Activated T-helper 1 cell treated with Interleukin-2 at 50 U/mL for 16 hours (primary cell): Measurements from ENCODE around the gene KRT82.
"Not testable (repeated sequence)": the region's sequence is repeated elsewhere in the genome, so short reads cannot be mapped to it uniquely, and the experiment has no call there.

Source experiments
- DNase-seq: peaks from one replicate; pipeline ENCODE4 v3.0.0-alpha.2; 2020; ENCODE audit warnings: low read depth

KRT82 gene

DNA sequence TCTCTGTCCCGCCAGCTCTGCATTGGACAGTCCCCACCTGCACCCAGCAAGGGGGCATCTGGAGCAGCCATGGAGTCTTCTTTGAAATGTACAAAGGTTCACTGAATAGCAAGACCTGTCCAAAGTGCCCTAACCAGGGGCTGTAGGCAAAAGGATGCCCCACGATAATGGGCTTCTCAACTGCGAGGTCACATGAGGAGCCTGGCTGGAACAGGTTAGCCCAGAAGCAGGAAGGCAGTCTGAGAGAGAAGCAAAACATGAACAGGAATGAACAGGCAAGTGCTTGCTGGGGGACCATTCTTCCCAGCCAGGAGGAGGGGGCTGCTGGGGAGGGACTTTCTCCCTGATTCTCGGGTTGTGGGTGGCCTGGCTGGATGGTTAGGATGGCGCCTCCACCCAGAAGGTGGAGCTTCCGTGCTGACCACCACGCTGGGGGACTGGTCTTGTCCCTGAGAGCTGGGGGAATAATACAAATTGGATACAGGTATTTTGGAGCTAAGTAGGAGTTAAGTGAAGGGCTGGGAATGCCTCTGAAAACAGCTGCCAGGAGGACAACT, 46.0 kb downstream of the KRT82 start:
- no peak for DNase-seq

DNA sequence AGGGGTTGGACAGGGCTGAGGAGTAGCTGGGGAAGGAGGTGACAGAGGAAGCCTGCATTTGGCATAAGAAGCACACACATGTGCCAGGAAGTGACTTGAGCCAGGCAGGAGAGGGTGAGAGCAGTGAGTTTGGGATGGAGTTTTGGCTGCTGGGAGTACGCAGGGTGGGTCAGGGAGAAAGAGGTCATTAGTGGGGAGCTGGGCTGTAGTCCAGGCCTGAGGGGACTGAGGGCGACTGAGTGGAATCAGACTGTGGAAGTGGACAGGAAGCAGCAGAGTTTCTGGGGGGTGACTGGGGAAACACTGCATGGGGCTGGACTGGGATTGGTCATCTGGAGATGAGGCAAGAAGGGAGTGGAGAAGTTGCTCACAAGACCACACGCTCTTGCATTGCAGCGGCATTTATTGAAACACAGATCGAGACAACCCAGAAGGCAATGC, 46.5 kb downstream of the KRT82 start:
- no peak for DNase-seq

DNA sequence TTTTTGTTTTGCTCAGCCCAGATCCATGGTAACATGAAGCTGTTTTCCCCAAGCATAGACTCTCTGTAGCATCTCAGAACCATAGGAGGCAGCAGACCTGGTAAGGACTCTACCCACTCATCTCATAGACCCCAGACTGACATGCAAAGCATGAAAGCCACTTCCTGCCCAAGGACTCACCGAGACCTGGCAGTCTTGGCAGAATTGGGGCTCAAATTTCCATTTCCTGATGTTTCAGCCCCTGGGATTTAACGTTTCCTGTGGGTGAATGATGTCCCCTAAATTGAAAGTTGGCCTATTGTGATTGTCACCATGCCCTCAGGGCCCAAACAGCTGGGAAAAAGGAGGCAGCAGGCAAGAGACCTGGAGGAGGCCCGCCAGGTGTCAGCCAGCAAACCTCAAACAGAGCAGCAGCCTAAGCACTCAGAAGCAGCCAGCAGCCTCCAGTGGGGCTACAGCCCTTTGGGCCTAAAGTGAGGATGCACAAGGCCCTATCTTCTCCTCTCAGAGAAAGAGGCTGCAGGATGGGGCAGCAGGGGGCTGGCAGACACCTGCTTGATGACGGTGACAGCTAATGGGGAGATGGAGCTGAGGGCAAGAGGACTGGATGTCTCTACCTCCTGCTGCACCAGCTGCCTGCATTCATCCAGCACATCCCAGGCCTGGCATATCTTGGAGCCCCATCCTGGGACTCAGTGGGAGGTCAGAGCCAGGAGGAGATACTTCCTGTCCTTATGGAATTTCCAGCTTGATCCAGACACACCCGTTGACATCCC, 47.4 kb downstream of the KRT82 start:
- no peak for DNase-seq

DNA sequence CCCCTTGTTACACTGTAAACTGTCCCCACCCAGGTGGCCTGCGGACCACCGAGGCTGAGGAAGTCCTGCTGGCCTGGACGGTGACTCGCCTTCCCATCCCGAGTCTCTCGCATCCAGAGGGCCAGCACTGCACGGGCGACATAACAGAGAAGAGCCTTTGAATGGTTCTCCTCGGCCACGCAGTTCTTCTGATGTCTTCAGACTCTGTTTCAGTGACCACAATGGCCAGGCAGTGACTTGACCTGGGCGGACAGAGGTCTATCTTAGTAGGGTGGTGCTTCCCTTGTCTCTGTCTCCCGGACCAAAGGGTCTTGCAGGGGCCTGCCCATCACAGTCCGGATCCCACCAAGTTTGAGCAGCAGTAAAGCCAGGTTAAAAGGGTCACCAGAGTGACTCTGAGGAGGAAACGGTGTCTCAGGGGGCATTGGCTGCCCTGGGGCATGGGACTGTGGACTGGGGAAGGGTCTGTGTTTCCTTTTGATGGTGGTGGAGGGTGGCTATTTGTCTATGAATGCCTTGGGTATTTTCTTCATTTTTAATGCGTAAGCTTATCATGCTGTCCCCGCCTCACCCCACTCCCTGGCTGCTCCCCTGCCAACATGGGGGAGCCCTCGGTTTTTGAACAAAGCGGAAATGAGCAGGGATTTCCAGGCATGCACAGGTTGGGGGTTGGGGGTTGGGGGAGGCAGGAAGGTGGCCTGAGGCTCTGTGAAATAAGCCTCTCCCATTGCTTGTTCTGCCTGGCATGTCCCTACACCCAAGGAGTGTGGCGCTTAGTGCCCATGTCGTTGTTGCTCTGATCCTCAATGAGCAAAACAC, 49.2 kb downstream of the KRT82 start:
- no peak for DNase-seq

DNA sequence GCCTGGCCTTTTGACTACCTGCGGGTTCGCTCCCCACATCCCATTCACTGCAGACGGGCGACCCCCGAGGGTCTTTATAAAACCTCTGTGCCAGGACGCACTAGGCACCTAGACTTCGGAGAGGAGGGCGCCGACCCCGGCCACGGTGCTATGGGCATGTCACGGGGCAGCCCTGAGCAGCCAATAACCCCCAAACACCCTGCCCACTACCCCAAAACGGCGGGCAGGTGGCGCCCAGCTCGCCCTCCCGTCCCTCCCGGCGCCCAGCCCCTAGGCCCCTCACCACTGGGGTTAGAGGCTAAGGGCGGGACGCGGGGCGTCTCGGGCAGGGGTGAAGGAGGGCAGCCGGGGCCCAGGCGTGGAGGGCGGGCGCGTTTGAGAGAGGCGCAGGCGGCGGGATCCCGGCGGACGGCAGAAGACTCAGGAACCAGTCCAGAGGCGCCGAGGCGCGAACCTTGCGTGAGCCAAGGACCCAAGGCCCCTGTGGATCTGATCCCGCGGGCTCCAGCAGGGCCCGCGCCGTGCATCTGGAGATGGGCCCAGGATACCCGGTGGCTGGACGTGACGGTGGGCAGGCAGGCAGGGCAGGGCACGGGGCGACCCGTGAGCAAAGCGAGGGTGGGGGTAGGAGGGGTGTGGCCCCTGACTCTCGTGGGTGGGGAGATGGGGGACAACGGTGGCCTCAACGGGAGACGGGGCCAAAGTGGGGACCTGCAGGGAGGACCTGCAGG, 49.9 kb downstream of the KRT82 start:
- DNase-seq, result no peak

DNA sequence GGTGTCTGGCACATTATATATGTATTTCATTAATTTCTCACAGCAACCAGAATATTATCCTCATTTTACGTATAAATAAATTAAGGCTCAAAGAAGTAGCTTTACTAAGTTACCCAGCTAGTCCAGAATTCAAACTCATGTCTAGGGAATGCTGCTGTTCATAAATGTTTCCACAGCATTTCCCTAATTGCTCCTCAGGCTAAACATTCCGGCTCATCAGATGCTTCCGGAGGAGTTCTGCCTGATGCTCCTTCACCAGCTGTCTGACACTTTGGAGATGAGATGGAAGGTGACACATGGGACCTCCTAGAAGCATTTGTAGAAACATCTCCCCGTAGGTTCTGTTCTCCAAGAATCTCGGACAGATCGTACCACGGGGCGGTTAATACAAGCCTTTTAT, 51.0 kb downstream of the KRT82 start:
- DNase-seq, result no peak

DNA sequence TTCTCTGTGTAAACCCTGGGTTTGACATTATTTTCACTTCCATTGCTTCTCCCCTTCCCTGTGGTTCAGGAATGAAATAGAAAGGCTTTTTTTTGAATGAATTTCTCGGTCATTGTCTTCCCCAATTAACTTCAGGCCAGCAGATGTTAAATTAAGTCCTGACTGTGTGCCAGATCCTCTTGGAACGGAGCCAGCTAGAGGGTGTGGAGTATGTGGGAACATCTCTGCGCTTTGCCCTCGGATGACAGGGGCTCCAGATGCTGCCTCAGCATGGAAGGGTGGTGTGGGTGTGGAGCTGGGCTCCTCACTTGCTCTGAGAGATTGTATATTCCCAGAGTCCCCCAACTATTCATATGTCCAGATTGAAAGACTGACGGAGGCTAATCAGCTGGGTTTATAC, 51.9 kb downstream of the KRT82 start:
- DNase-seq, result no peak

DNA sequence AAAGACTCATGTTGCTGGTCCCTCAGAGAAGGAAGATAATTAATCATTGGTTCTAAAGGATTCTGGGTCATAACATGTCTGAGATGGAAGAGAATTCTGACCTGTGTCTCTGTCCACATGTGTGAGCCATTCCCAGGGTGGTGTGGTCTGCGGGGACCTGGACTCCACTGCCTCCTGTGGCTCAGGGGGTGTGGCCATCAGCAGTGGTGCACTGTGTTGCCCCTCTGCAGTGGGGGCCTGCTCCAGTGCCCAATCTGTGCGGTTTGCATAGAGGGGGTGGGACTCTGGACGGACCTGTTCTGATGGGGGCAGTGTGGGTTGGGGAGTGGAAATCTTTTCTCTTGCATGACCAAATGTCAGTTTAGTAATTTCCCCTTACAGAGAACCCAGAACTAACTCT, 52.4 kb downstream of the KRT82 start:
- DNase-seq, result no peak

DNA sequence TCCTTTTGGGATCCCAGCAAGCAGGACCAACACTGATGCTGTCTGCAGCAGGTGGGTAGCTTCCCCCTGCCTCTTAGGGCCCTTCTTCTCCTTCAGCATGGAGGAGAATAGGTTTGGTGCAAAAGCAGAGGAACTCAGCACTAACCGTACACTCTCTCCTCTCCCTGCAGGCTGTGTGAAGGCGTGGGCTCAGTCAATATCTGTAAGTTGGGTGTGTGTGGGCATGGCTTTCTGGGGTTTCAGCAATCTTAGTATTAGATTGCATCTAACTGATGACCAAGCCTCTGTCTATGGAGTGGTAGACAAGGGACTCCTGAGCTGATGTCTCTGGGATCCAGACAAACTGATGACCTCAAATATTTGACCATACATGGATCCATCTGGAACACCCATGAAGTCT, 53.2 kb downstream of the KRT82 start:
- DNase-seq, result no peak

DNA sequence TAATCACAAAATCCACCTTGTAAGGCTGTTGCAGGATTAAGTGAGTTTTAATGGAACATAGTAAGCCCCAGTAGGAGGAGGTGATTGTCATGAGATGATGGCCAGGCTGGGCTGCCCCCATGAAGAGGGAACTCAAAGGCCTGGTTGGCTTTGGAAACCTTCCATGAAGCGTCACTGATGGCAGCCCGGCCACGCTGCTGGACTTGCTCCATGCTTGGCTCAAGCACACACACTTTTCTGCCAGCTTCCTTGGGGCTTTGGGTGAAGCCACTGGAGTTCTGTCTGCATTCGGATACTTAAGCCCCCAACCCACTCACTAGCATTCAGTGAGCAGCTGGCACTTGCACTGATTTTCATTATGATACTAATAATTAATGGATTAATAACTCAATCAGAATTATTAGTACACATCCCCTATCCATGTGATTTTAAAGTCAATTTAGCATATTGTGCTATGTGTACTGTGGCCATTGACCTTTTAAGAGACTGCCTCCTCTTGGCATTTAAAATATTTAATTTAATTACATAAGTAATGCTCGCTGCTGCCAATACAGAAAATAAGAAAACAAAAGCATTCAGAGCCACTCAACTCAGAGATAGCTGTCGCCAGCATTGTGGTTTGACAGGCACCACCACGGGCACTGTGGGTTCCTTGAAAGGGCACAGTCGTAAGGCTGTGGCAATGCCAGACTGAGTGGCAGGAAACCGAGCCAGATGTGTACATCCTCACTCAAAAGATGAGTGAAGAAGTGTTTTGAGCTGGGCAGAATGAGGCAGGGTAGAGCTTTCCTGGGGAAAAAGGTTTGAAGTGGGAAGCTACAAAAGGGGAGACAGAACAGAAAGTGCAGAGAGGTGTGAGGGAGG, 54.7 kb downstream of the KRT82 start:
- DNase-seq, result peak; percentile 34

DNA sequence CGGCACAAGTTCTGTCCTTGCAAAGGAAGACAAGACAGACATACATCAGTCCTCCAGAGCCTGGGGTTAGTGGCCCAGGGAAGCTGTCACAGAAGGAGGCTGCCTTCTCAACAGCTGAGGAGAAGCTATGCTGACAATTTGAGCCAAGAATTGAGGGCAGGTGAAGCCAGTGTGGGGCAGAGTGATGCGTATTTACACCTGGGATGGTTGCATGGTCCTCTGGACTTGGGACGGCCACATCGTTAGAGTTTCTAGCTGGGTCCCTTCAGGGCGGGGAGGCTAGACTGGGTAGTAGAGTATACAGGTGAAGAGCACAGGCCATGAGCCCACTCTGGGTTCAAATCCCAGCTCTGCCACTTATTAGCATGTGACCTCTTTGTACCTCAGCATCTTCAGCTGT, 55.3 kb downstream of the KRT82 start:
- no peak for DNase-seq

DNA sequence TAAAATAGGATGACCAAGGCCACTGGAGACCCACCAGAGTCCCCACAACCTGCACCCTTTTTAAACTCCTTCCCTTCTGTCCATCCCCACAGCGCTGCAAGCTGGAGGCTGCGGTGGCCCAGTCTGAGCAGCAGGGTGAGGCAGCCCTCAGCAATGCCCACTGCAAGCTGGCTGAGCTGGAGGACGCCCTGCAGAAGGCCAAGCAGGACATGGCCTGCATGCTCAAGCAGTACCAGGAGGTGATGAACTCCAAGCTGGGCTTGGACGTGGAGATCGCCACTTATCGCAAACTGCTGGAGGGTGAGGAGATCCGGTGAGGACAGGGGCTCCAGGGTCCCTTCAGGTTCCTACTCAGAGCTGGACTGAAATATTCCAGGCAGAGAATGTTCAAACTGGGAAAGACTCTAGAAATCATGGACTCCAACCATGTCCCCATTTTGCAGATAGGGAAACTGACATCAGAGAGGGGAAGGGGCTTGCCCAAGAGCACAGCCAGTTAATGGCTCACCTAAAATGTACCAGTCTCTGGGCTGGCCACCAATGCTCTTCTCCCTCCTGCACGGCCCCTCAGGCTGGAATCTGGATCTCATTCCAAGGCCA, 56.0 kb downstream of the KRT82 start:
- DNase-seq, result no peak

DNA sequence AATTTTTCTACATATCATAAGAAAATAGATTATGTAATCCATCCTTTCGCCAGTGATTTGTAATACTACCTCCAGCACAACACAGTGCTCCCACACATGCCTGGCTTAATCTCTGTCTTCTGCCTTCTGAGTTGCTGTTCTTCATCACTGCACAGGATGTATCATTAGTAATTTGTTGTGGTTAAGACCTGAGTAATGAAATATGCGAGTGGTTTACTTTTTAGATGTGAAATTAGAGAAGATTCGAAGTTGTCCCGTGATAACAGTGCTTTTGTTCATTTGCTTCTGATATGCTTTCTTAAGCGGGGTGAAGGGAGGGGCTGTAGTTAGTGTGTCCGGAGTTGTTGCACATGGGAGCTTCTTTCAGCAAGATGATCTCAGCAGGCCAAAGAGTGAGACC, 56.9 kb downstream of the KRT82 start:
- DNase-seq, result no peak

DNA sequence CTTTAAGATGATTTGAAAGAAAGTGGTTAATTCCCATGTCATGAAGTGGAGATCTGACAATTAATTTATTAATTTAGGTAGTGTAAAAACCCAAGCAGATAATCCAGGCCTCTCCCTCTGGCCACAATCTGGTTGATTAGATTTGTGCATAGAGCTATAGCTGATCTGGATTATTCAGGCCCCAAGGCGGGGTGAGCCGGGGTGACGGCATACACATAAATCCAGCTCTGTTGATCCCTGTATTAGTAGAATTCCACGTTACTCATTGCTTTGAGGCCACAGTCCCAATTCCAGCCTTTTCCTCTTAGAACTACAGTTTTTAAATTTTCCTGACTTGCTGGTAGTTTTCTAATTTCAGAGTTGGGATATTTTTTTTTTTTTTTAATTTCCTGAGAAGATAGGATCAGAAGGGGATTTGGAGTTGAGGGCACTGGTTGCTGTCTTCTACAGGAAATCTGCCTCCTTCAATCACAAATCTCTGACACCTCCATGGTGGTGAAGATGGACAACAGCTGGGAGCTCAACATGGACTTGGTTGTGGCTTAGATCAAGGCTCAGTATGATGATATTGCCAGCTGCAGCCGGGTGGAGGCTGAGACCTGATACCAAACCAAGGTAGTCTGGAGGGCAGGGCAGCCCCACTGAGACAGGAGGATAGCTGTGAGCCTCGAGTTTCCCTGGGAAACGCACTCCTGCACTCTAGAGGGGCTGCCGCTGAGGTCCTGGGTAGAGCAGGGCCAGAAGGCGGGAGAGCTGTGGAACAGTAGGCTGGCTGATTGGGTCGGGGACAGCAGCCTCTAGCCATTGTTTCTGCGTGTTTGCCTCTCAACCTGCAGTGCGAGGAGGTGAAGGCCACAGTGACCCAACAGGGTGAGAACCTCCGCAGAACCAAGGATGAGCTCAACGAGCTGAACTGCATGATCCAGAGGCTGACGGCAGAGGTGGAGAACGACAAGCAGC, 58.3 kb downstream of the KRT82 start:
- DNase-seq, result no peak

DNA sequence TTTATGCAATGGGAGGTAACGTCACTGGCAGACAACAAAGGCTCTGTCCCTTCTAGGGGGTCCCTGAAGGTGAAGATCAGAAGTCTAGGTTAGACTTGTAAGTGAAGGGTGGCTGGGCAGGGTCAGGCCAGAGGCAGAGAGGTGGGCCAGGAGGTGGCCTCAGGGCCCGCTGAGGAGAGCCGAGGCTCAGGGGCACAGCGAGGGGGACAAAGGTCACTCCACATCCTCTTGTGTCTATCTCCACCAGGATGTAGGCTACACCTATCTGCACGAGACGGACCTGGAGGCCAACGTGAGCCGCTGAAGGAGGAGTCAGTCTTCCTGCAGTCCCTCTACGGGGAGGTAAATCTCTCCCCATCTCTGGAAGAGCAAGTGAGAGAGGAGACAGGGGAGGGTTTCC, 59.1 kb downstream of the KRT82 start:
- DNase-seq, result no peak

DNA sequence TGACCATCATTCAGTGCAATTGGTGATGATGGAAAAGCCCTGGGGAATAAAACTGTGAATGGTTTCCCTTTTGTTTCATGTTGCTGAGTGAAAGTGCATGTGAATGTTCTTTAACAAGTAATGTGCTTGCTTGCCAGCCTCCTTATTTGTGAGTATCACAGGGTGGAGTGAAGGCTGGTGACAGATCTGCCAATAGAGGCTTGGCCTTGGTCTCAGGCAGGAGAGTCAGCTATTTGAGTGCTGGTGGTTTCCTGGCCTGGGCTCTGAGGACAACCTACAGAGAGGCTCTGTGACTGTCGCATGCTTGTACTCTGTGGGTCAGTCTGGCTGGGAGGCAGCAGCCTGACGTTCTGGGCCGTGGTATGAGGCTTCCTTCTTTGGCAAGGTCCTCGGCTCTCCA, 59.5 kb downstream of the KRT82 start:
- DNase-seq, result no peak

DNA sequence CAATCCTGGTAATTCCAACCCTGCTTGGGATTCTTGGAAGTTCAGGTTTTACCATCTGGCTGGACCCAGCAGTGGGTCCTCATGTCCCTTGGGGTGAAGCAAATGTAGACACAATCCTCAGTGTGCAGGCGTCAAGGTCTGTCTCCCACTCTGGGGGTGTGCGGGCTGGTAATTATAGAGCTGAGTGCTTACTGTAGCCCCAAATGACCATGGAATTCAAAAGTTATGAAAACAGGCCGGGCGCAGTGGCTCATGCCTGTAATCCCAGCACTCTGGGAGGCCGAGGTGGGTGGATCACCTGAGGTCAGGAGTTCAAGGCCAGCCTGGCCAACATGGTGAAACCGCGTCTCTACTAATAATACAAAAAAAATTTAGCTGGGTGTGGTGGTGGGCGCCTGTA, 61.1 kb downstream of the KRT82 start:
- DNase-seq, result not testable (repeated sequence)

DNA sequence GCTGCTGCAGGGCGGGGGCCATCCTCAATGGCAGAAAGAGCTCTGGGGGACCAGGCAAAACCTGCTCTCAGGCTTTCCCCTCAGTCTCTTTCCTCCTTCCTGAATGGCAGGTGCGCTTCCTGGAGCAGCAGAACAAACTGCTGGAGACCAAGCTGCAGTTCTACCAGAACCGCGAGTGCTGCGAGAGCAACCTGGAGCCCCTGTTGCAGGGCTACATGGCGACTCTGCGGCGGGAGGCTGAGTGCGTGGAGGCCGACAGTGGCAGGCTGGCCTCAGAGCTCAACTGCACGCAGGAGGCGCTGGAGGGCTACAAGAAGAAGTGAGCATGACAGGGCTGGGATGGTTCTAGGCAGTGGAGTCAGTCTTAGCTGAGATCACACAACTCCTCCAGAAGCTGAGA, 62.0 kb downstream of the KRT82 start:
- DNase-seq, result no peak
